ENCODE measurements around the gene TACC2. TPM values are rescaled to one million over a fixed set of nuclear protein-coding genes. Genes with fewer than 3 reads are reported as not detected.

The TACC2 gene
- total RNA-seq, 2 experiments from 2014 or later = not detected

DNA sequence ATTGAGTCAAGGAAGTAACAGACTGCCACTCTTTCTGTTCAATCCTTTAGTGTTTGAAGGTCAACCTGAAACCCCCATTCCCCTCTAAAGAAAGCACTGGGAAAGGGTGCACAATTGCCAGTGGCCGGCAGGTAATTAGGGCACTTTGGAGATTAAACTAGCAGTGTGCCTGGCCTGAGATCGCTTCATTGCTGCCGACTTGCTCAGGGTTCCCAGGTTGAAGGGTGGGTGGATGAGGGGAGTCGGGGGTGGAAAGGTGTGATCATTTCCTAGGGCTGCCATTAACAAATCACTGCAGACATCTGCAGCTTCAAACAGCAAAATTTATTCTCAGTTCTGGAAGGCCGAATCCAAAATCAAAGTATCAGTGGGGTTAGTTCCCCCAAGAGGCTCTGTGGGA lies 265.9 kb downstream of the TACC2 start:
- H3K4me1 Mint-ChIP-seq (ENCODE audit: low read depth) = no peaks in the 10 kb centered on the region
- no peak overlapping the region for H3K27ac Mint-ChIP-seq
- TF ChIP-seq CTCF (IDR thresholded peaks at IDR 0.05) = no peak
- no peaks in the 10 kb centered on the region for H3K36me3 Mint-ChIP-seq (ENCODE audit: low read depth)
- POLR2A ChIA-PET = no interaction called here
- Histone ChIP-seq H3K9me3 (ENCODE audit: control insufficient read depth in 1 of 2, insufficient read depth in 1 of 2, low read length in 2 of 2) (no peaks in the 10 kb centered on the region), H3K4me1 (ENCODE audit: insufficient read depth, low read length) (no peaks in the 10 kb centered on the region), H3K36me3 (ENCODE audit: insufficient read depth, low read length) (no peaks in the 10 kb centered on the region), H3K27ac (ENCODE audit: low read depth in 1 of 2, low read length in 2 of 2) (no peak overlapping the region), H3K4me3 (ENCODE audit: low read length) (no peak overlapping the region), H3K27me3 (ENCODE audit: control insufficient read depth in 1 of 2, insufficient read depth in 2 of 2, low read length in 2 of 2) (peaks cover 3% of the 10 kb centered on the region in 2 experiments)
- CTCF ChIA-PET = no interaction called here
- intact Hi-C loops (cut with DNase I, micrococcal nuclease) = no loop called here
- ATAC-seq (ENCODE audit: poor library complexity) (no peak), DNase-seq (no peak)
- no peaks in the 10 kb centered on the region for H3K9me3 Mint-ChIP-seq
- peaks cover 20% of the 10 kb centered on the region for H3K27me3 Mint-ChIP-seq
- no peak overlapping the region for H3K4me3 Mint-ChIP-seq

GRCh38 chr10:122255509-122256301 lies 266.7 kb downstream of the TACC2 start:
- Mint-ChIP-seq H3K9me3 (peaks cover 2% of the 10 kb centered on the region), H3K4me3 (no peak overlapping the region), H3K36me3 (ENCODE audit: low read depth) (no peaks in the 10 kb centered on the region), H3K27me3 (peaks cover 29% of the 10 kb centered on the region), H3K27ac (no peak overlapping the region), H3K4me1 (ENCODE audit: low read depth) (no peaks in the 10 kb centered on the region)
- DNase-seq = no peak
- peaks cover 3% of the 10 kb centered on the region in 2 experiments for H3K27me3 ChIP-seq (ENCODE audit: control insufficient read depth in 1 of 2, insufficient read depth in 2 of 2, low read length in 2 of 2)
- H3K4me3 ChIP-seq (ENCODE audit: low read length) = no peak overlapping the region
- peaks cover 0 to under 1% of the 10 kb centered on the region in 2 experiments for H3K9me3 ChIP-seq (ENCODE audit: control insufficient read depth in 1 of 2, insufficient read depth in 1 of 2, low read length in 2 of 2)
- no peaks in the 10 kb centered on the region for H3K4me1 ChIP-seq (ENCODE audit: insufficient read depth, low read length)
- TF ChIP-seq CTCF (IDR thresholded peaks at IDR 0.05) = no peak
- ChIA-PET CTCF (no interaction called here), POLR2A (no interaction called here)
- intact Hi-C loops (cut with DNase I, micrococcal nuclease) = no loop called here
- no peak for ATAC-seq (ENCODE audit: poor library complexity)
- no peak overlapping the region for H3K27ac ChIP-seq (ENCODE audit: low read depth in 1 of 2, low read length in 2 of 2)
- no peaks in the 10 kb centered on the region for H3K36me3 ChIP-seq (ENCODE audit: insufficient read depth, low read length)

DNA sequence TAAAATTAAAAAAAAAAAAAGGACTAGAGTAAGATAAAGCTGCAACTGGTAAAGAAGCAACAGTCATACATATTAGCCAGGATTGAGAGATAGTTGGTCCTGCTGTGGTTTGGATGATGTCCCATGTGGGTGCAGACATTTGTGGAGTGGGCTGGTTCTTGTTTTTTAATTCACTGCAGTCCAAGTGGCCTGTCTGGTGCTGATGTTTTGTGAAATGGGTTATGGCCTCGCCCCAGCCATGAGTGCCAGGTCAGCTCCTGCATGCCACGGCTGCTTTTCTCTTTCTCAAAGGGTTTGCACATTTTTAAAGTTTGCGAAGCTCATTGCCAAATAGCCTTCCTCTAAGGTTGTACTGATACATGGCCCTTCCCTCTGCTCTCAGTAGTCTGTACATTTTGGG lies 268.1 kb downstream of the TACC2 start:
- H3K9me3 ChIP-seq (ENCODE audit: control insufficient read depth in 1 of 2, insufficient read depth in 1 of 2, low read length in 2 of 2) = peaks cover 5 to 9% of the 10 kb centered on the region in 2 experiments
- Mint-ChIP-seq H3K36me3 (ENCODE audit: low read depth) (no peaks in the 10 kb centered on the region), H3K27ac (no peak overlapping the region), H3K4me1 (ENCODE audit: low read depth) (no peaks in the 10 kb centered on the region), H3K9me3 (peaks cover 2% of the 10 kb centered on the region), H3K27me3 (peaks cover 29% of the 10 kb centered on the region), H3K4me3 (no peak overlapping the region)
- no peaks in the 10 kb centered on the region for H3K36me3 ChIP-seq (ENCODE audit: insufficient read depth, low read length)
- ATAC-seq (ENCODE audit: poor library complexity) = no peak
- CTCF ChIA-PET = no interaction called here
- peaks cover 3% of the 10 kb centered on the region in 2 experiments for H3K27me3 ChIP-seq (ENCODE audit: control insufficient read depth in 1 of 2, insufficient read depth in 2 of 2, low read length in 2 of 2)
- POLR2A ChIA-PET = no interaction called here
- TF ChIP-seq CTCF (IDR thresholded peaks at IDR 0.05) = no peak
- intact Hi-C loops (cut with DNase I, micrococcal nuclease) = no loop called here
- no peaks in the 10 kb centered on the region for H3K4me1 ChIP-seq (ENCODE audit: insufficient read depth, low read length)
- no peak for DNase-seq
- no peak overlapping the region for H3K4me3 ChIP-seq (ENCODE audit: low read length)
- H3K27ac ChIP-seq (ENCODE audit: low read depth in 1 of 2, low read length in 2 of 2) = no peak overlapping the region
